HepG2 (cell line): ENCODE results near the gene ZCWPW2. TPM values are rescaled to one million over a fixed set of nuclear protein-coding genes. Genes with fewer than 3 reads are reported as not detected.

Experiments
- ATAC-seq: fragments of 200-7000 bp; cut with Tn5 transposase; 3 replicates; pipeline ENCODE4 v1.9.1; 2020; ENCODE audit warnings: mild to moderate bottlenecking, moderate library complexity
- BruUV-seq: library from RNA; stranded (reverse); fragments of 400-500 nt; replicated peaks from 2 replicates; lab custom pipeline; 2021; lab: Mats Ljungman, UMichigan
- CTCF ChIA-PET: fragments of 300-600 bp; formaldehyde crosslinking; extraction: SDS; loops from one replicate; lab custom pipeline; 2021; ENCODE audit warnings: low total read pairs, inconsistent platforms, low intra/inter-chr PET ratio; lab: Yijun Ruan, JAX
- POLR2A ChIA-PET: fragments of 350-600 bp; sonication (Branson Sonifier 250); formaldehyde crosslinking; loops from one replicate; lab custom pipeline; 2020; ENCODE audit warnings: antibody characterized with exemption, inconsistent platforms; lab: Yijun Ruan, JAX
- DNase-seq: peaks from one replicate; pipeline ENCODE4 v3.0.0-alpha.2; 2015; ENCODE audit warnings: low spot score
- FAIRE-seq: peaks from 3 replicates; lab custom pipeline; 2011; peaks lifted over from hg19 to GRCh38; lab: Jason Lieb, UNC
- H2AFZ ChIP-seq: one replicate; pipeline ENCODE4 v1.6.1; 2011; ENCODE audit warnings: low read length, inconsistent platforms
- H3K27ac ChIP-seq: fragments of 300-600 bp; 3 replicates; pipeline ENCODE4 v1.8.0; 2011; ENCODE audit warnings: mixed run types, mild to moderate bottlenecking, mixed read lengths, low read length, inconsistent platforms; ENCODE audit not compliant: insufficient read depth; ENCODE audit errors: extremely low read length
- H3K27me3 ChIP-seq, 2 experiments: fragments of 200-600 bp in 1 of 2; 2 replicates in 1 of 2; 3 replicates in 1 of 2; pipeline versions ENCODE4 v1.6.0 to v1.8.0; 2011; ENCODE audit warnings: low read length in 2 of 2, mild to moderate bottlenecking in 2 of 2, moderate library complexity in 2 of 2, inconsistent platforms in 1 of 2; ENCODE audit not compliant: insufficient read depth in 2 of 2, control insufficient read depth in 1 of 2
- H3K36me3 ChIP-seq, 2 experiments: fragments of 200-600 bp in 1 of 2; replicated peaks in 1 of 2; 2 replicates in 1 of 2; 3 replicates in 1 of 2; pipeline versions ENCODE4 v1.5.1 to v1.8.0; 2011; ENCODE audit warnings: low read length in 2 of 2, inconsistent platforms in 1 of 2; ENCODE audit not compliant: insufficient read depth in 2 of 2, control insufficient read depth in 1 of 2
- H3K4me1 ChIP-seq: 2 replicates; pipeline ENCODE4 v1.5.1; 2012; ENCODE audit warnings: low read length, inconsistent platforms; ENCODE audit not compliant: insufficient read depth
- H3K4me2 ChIP-seq: 2 replicates; pipeline ENCODE4 v1.6.0; 2011; ENCODE audit warnings: low read depth, low read length, inconsistent platforms
- H3K4me3 ChIP-seq, 3 experiments: fragments of 200-600 bp in 1 of 3; sonication (generic), shearing (Covaris generic) in 1 of 3; replicated peaks in 1 of 3; 2 replicates each; pipeline ENCODE4 v1.5.1; 2011 to 2016; ENCODE audit warnings: low read length in 3 of 3, inconsistent platforms in 2 of 3, low read depth in 2 of 3, mild to moderate bottlenecking in 2 of 3, control low read depth in 1 of 3, mixed read lengths in 1 of 3; ENCODE audit not compliant: insufficient read depth in 1 of 3
- H3K79me2 ChIP-seq: one replicate; pipeline ENCODE4 v1.6.1; 2011; ENCODE audit warnings: low read length, inconsistent platforms; ENCODE audit not compliant: insufficient read depth
- H3K9ac ChIP-seq: 2 replicates; pipeline ENCODE4 v1.6.0; 2011; ENCODE audit warnings: mild to moderate bottlenecking, low read depth, low read length, inconsistent platforms; ENCODE audit not compliant: insufficient read depth
- H3K9me3 ChIP-seq: 2 replicates; pipeline ENCODE4 v1.5.1; 2012; ENCODE audit warnings: mild to moderate bottlenecking, low read length
- H4K20me1 ChIP-seq: 2 replicates; pipeline ENCODE4 v1.6.0; 2011; ENCODE audit warnings: inconsistent platforms, mild to moderate bottlenecking, low read length, moderate library complexity; ENCODE audit not compliant: insufficient read depth
- ARNTL ChIP-seq: sonication (generic); formaldehyde crosslinking; IDR thresholded peaks from 2 replicates; pipeline ENCODE4 v1.4.0; 2020; ENCODE audit warnings: mild to moderate bottlenecking, missing genetic modification reagents
- ATF7 ChIP-seq, 2 experiments: fragments of 450-650 bp in 1 of 2; sonication (generic) in 1 of 2; formaldehyde crosslinking in 1 of 2; IDR thresholded peaks; 2 replicates each; pipeline versions ENCODE4 v1.4.0 to v1.6.1; 2016 to 2020; ENCODE audit warnings: antibody characterized with exemption in 1 of 2, mild to moderate bottlenecking in 1 of 2, missing genetic modification reagents in 1 of 2
- CEBPB ChIP-seq: IDR thresholded peaks from 2 replicates; pipeline ENCODE4 v1.6.1; 2011; ENCODE audit warnings: low read depth, low read length, improper control_type of control experiment, borderline replicate concordance
- HIVEP1 ChIP-seq: sonication (generic); formaldehyde crosslinking; IDR thresholded peaks from 2 replicates; pipeline ENCODE4 v1.4.0; 2020; ENCODE audit warnings: mild to moderate bottlenecking, missing genetic modification reagents
- MZF1 ChIP-seq: sonication (generic); formaldehyde crosslinking; IDR thresholded peaks from 2 replicates; pipeline ENCODE4 v1.8.1; 2023; ENCODE audit warnings: mild to moderate bottlenecking, missing genetic modification reagents, borderline replicate concordance
- PPARG ChIP-seq: conservative IDR thresholded peaks from 2 replicates; pipeline ENCODE4 v1.6.1; 2016; ENCODE audit warnings: missing biosample characterization, missing genetic modification reagents
- REPIN1 ChIP-seq: sonication (generic); formaldehyde crosslinking; IDR thresholded peaks from 2 replicates; pipeline ENCODE4 v1.8.0; 2022; ENCODE audit warnings: missing genetic modification reagents, low read depth, mild to moderate bottlenecking, borderline replicate concordance
- SRSF9 ChIP-seq: fragments of 200-400 bp; formaldehyde crosslinking; IDR thresholded peaks from 2 replicates; pipeline ENCODE4 v1.6.1; 2018; ENCODE audit warnings: borderline replicate concordance, mild to moderate bottlenecking, low read depth, low read length; ENCODE audit not compliant: insufficient read depth, poor library complexity, severe bottlenecking
- ZNF17 ChIP-seq: sonication (generic); formaldehyde crosslinking; IDR thresholded peaks from 2 replicates; pipeline ENCODE4 v1.5.0; 2020; ENCODE audit warnings: mild to moderate bottlenecking, missing genetic modification reagents
- ZNF292 ChIP-seq: sonication (generic); formaldehyde crosslinking; IDR thresholded peaks from 2 replicates; pipeline ENCODE4 v1.8.1; 2022; ENCODE audit warnings: mild to moderate bottlenecking, low read depth, missing genetic modification reagents, borderline replicate concordance
- WGBS: methylation state at CpG from one replicate; pipeline ENCODE4 v1.1.6; 2017; ENCODE audit warnings: low lambda C conversion rate; 5-methylcytosine and 5-hydroxymethylcytosine counted together
- in situ Hi-C: cut with HindIII; loops from 2 replicates; pipeline ENCODE4 v1.10.0; 2017; ENCODE audit warnings: low pct_unique_long_range_greater_than_20kb; ENCODE audit not compliant: extremely low pct_ligation_motif_present
- intact Hi-C: fragments of 100-400 bp; cut with micrococcal nuclease; formaldehyde crosslinking; loops from one replicate; pipeline ENCODE4 v1.10.0; 2022; ENCODE audit not compliant: unreplicated experiment
- polyA plus RNA-seq, 8 experiments: library from polyadenylated mRNA; depleted of rRNA in 3 of 8; stranded (reverse) in 7 of 8; unstranded in 1 of 8; fragments of >200 nt; fragmentation: Illumina TruSeq in 4 of 8; extraction: Trizol in 4 of 8; gene quantifications; 2 replicates each; pipeline versions ENCODE4 v1.2.1 to v1.2.3, GENCODE V29; 2011 to 2016; ENCODE audit warnings: low read depth in 4 of 8, missing spikeins in 1 of 8, mixed read lengths in 1 of 8; ENCODE audit not compliant: insufficient read depth in 1 of 8
- total RNA-seq, 5 experiments: library from RNA; depleted of rRNA; stranded (reverse); fragments of >200 nt; fragmentation: Illumina TruSeq; extraction: Trizol; gene quantifications; 2 replicates each; pipeline ENCODE4 v1.2.3, GENCODE V29; 2016; ENCODE audit warnings: low read depth in 1 of 5

ZCWPW2 gene
- total and polyA plus RNA-seq, 2 of the 13 experiments (the other 11 are each of a cell fraction or from before 2014, with no cell fraction given) = 0.17 to 0.53 TPM

GRCh38 chr3:28345690-28346089 is 2.8 kb upstream of the ZCWPW2 start:
- Histone ChIP-seq H3K27ac (no peak overlapping the region), H2AFZ (no peak overlapping the region), H3K79me2 (peaks cover 63% of the 10 kb centered on the region), H3K4me3 (peak overlapping the region in 2 of 3 experiments; percentile 5 to 19; a peak in 3 of 6 replicates), H3K9ac (no peak overlapping the region), H4K20me1 (peaks cover 8% of the 10 kb centered on the region; the same call in 1 of the 2 replicates), H3K4me2 (peak overlapping the region; percentile 76), H3K36me3 (peaks cover 0 to 1% of the 10 kb centered on the region in 2 experiments; a peak in 1 of 5 replicates), H3K4me1 (peaks cover 54% of the 10 kb centered on the region), H3K27me3 (no peaks in the 10 kb centered on the region)
- BruUV-seq = no TSS peak
- DNase-seq = no peak
- 100% methylated on average over 1 of the region's 1 CpG for WGBS
- POLR2A ChIA-PET = no interaction called here
- TF ChIP-seq ATF7 (IDR thresholded peaks at IDR 0.05) (peak; percentile 58; the same call in 1 of the 2 replicates), ATF7 (CRISPR knock-in tag; IDR thresholded peaks at IDR 0.05) (no peak), CEBPB (0 out of 2 replicates have a peak, but pooled peaks have one; percentile 33), MZF1 (CRISPR knock-in tag) (no peak)
- TF ChIP-seq, all 625 proteins: peak for 2
- CTCF ChIA-PET = no interaction called here
- peak; percentile 15 for FAIRE-seq
- intact Hi-C loops = loop anchor here (5.0 to 10.0 kb wide), 3 partner anchors 103 to 983 kb away; partner anchors contain the start of gene CMC1
- in situ Hi-C loops = no loop called here
- no peak for ATAC-seq
- H3K9me3 ChIP-seq = no peaks in the 10 kb centered on the region

GRCh38 chr3:28347374-28348264 is 902 bp upstream of the ZCWPW2 start:
- Histone ChIP-seq H3K79me2 (peaks cover 57% of the 10 kb centered on the region), H2AFZ (no peak overlapping the region), H3K9me3 (no peaks in the 10 kb centered on the region), H3K4me3 (peak overlapping the region; percentile 76 to 94 (median 93)), H3K27me3 (no peaks in the 10 kb centered on the region), H3K4me2 (peak overlapping the region; percentile 76), H3K9ac (peak overlapping the region; percentile 86), H3K27ac (peak overlapping the region; percentile 96), H4K20me1 (peaks cover 6% of the 10 kb centered on the region; the same call in 1 of the 2 replicates), H3K36me3 (no peaks in the 10 kb centered on the region), H3K4me1 (peaks cover 48% of the 10 kb centered on the region)
- intact Hi-C loops (loop anchor here (5.0 to 10.0 kb wide), 3 partner anchors 105 to 985 kb away; partner anchors contain the start of gene CMC1), in situ Hi-C loops (no loop called here)
- ChIA-PET CTCF (no interaction called here), POLR2A (interaction anchor here (1.2 to 1.9 kb wide), 6 partner anchors 8 to 626 kb away, joined by 4 to 11 read pairs (median 6); partner anchors contain the start of gene EOMES)
- BruUV-seq = TSS peak; percentile 50
- FAIRE-seq = no peak
- no peak for DNase-seq
- WGBS = 10% methylated on average over 16 of the region's 16 CpGs
- ATAC-seq = peak; percentile 1; the same call in 2 of the 3 replicates
- TF ChIP-seq ZNF17 (CRISPR knock-in tag) (no peak), HIVEP1 (CRISPR knock-in tag) (no peak), PPARG (CRISPR knock-in tag) (no peak), ZNF292 (CRISPR knock-in tag) (no peak), SRSF9 (no peak), ARNTL (CRISPR knock-in tag) (no peak), REPIN1 (CRISPR knock-in tag) (no peak)
